IPS-NIHi7 (cell line): ENCODE data around the gene SCUBE2.
"Not testable (repeated sequence)": the region's sequence is repeated elsewhere in the genome, so short reads cannot be mapped to it uniquely, and the experiment has no call there.

ENCODE experiments used
- DNase-seq: peaks from one replicate; pipeline ENCODE4 v3.0.0; 2012; ENCODE audit warnings: mixed read lengths; ENCODE audit errors: extremely low spot score

SCUBE2 gene

DNA sequence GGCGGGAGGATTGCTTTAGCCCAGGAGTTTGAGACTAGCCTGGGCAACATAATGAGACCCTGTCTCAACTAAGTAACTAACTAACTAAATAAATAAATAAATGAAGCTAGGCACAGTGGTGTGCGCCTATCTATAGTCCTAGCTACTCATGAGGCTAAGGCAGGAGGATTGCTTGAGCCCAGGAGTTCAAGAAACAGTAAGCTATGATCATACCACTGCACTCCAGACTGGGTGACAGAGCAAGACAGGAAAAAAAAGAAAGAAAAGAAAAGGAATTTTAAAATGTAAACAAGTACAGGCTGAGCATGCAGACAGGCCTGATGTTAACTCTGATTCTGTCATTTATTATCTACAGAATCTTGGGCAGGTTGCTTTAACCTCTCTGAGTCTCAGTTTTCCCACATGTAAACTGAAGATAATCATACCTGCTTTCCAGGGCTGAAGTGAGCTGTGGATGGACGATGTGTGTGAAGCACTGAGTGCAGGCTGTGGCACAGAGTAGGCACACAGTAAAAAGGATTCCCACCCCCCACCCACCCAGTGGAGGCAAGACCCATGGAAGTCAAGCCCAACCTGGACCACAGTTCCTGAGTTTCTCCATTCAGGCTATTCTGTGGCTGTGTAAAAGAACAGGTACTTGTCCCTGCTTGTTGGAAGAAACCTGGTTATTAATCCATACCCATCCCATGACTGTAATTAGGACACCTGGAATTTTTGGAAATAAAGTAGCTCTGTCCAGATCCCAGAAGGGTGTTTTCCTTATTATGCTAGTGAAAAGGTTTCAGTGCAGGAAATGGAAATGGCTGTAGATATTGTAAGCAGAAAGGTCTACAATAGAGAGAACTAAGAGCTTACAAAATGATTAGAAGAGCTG, 18.7 kb upstream of the SCUBE2 start:
- DNase-seq = no peak

DNA sequence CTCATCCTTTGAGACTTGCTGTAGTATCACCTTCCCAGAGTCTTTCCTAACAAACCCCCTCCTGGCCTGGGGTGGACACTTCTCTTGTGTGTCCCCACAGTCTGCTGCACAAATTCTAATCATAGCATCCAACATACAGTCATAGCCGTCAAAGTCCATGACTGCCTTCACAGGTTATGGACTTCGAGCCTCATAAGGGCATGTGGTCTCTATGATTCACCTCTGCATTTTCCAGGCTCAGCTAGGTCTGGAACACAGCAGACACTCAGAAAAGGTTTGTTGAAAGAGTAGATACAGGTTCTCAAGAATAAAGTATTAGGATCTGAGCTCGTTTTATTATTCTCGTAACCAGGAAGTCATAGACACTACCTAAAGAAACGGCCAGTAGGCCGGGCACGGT, 13.2 kb upstream of the SCUBE2 start:
- DNase-seq = no peak

DNA sequence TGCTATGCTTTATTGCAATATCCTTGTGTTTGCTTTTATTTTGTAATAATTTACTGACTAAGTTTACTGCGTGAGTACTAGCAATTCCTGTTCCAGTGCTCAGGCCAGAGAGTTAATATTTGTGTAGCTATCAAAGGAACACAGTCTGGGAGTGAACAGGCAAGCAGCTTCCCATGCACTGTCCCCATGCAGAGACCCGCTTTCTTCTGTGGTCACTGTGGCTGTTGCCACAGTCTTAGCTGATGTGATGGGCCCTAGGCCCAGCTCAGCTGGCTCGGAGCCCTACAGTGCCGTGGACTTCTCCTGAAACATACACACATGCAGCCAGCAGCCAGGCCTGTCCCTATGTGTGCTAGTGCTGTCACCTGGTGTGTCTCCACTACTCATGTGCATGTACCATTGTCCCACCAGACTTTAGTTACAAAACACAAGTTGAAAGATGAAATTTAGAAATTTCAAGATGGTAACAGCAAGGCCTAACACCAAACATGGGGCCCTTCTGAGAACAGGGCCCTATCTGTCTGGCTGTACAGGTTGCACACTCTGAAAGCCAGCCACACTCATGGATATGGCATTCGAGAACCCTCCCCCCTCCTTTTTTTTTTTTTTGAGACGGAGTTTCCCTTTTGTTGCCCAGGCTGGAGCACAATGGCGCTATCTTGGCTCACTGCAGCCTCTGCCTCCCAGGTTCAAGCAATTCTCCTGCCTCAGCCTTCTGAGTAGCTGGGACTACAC, 12.3 kb upstream of the SCUBE2 start:
- DNase-seq = no peak

GRCh38 chr11:9099617-9100016, 8.2 kb upstream of the SCUBE2 start:
- no peak for DNase-seq

- DNase-seq = not testable (repeated sequence)
These were observed 7.1 kb upstream of the SCUBE2 start for GRCh38 chr11:9098455-9098854.

- not testable (repeated sequence) for DNase-seq
These were observed 6.0 kb upstream of the SCUBE2 start for GRCh38 chr11:9097186-9097943.

- no peak for DNase-seq
These were observed 5.0 kb upstream of the SCUBE2 start for GRCh38 chr11:9096427-9096826.

DNA sequence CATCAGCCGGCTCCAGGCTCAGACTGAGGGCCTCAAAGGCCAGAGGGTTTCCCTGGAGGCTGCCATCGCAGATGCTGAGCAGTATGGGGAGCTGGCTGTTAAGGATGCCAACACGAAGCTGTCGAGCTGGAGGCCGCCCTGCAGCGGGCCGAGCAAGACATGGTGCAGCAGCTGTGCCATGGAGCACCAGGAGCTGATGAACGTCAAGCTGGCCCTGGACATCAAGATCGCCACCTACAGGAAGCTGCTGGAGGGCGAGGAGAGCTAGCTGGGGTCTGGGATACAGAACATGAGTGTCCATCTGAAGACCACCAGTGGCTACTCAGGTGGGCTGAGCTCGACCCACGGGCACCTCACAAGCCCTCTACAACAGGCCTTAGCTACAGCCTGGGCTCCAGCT, 4.0 kb upstream of the SCUBE2 start:
- no peak for DNase-seq

DNA sequence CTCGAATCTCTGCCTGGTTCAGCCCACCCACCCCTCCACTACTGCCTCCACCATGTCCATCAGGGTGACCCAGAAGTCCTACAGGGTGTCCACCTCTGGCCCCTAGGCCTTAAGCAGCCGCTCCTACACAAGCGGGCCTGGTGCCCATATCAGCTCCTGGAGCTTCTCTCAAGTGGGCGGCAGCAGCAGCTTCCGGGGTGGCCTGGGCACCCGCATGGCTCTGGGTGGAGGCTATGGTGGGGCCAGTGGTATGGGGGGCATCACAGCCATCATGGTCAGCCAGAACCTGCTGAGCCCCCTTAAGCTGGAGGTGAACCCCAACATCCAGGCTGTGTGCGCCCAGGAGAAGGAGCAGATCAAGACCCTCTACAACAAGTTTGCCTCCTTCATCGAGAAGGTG, 3.0 kb upstream of the SCUBE2 start:
- DNase-seq = no peak

DNA sequence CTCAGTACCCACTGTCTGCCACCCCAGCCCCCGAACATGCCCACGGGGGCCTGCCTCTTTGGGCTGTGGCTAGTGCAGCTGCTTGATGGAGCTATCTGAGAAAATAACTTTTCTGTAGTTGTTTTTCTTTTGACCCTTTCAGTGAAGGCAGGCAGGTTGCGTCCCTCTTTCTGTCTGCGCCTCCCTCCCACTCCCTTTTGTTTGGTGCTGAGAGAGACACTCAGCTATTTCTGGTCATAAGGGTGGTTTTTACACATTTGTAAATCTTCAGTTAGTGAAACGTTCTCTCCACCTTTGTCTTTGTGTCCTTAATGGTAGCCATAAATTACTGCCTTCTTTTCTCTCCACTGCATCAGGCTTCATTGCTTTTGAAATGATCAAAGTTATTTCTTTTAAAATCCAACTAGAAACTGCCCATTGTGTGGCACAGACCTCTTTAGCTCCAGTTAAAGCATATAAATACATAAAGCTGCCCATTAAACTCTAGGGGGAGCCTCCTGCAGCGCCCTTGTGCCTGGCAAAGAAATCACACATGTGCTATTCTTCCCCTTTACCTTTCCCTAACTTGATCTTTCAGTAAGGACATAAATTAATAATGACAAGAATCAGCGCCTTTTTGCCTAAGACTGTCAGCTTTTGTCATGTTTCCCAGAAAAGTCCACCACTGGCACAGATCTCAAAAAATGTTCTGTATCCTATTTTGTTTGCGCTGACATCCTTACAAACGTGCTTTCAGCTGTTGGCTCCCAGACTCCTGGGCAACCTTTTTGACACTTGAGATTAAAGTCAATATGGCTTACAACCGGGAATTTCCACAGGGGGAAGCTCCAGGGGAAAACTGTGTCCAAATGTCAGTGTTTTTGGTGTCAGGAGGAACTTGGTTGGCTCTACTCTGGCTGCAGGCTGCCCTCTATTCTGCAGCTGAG, 1.7 kb upstream of the SCUBE2 start:
- DNase-seq = no peak

- no peak for DNase-seq
These were observed 673 bp upstream of the SCUBE2 start for GRCh38 chr11:9092072-9092471.

- DNase-seq = no peak
These were observed 833 bp downstream of the SCUBE2 start for GRCh38 chr11:9090488-9091043.

DNA sequence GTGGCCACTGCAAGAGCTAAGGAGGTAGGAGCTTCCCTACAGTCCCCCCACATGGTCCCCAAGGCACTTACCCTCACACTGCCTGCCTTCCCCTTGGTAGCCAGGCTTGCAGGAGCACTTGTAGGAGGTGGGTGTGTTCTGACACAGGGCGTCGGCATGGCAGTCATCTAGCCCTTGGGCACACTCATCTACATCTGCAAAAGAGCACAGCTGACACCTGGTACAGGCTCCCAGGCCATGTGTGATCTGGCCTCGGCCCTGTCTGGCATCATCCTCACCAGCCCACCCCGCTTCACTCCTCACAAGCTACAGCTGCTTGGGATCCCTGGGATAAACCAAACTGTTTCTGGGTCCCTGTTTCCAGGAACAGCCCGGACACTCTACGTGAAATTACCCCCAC, 1.8 kb downstream of the SCUBE2 start:
- DNase-seq = no peak

DNA sequence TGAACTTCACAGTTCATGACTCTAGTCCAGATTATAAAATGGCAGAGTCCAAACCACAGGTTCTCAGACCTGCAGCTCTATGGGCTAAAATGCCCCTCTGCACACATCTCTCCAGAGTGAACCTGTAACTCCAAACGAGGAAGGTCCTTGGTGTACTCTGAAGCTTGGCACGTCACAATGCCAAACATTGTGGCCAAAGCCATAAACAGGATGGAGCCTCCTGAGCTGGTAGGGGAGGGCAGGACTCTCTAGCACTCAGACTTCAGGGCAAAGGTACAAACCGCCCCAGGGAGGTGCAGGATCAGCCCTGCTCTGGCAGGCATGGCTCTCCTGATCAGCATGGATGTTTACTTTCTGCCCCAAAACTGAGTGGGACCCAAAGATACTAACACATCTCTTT, 2.3 kb downstream of the SCUBE2 start:
- DNase-seq = no peak

GRCh38 chr11:9082575-9082974, 8.8 kb downstream of the SCUBE2 start:
- no peak for DNase-seq

- no peak for DNase-seq
These were observed 10.2 kb downstream of the SCUBE2 start for GRCh38 chr11:9081153-9081552.

DNA sequence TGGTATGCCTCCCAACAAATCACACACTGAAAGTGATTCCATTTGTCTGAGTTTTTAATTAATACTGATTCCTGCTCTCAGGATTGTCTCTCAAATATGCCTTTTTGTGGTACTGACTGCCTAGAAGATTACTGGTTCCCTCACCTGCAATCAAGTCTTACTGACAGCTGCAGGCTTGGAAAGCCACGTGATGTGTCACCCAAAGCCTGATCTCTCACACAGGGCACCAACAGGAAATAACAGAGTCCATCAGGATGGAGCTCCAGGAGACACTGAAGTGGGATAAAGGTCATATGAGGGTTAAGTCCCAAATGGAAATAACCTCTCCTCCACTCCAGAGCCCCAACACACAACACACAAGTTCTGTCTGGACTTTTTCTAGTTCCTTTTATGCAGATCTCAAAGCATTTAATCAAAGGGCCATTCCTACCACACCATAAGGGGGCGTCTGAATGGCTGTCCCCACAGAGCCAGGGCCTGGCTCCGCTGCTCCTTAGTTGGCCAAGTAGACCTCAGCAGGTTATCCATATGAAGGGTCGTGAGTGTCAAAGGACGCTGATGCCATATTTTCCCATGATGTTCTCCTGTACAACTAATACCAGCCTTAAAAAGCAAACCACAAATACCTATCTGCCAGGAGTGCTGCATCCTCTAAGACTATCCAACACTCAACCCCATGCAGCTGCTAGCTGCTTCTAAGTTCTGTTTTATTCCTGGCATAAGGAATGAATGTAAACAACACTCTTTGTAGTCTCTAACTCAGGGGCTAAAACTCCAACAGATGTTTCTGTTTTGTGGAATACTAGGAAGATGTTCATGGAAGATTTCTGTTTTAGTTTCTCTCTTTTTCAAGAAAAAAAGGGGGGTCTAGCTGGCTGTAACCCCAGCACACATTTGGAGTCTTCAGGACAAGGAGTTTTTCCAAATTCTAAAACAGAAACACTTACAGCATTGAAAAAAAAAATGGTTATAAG, 13.0 kb downstream of the SCUBE2 start:
- peak; percentile 67 for DNase-seq

DNA sequence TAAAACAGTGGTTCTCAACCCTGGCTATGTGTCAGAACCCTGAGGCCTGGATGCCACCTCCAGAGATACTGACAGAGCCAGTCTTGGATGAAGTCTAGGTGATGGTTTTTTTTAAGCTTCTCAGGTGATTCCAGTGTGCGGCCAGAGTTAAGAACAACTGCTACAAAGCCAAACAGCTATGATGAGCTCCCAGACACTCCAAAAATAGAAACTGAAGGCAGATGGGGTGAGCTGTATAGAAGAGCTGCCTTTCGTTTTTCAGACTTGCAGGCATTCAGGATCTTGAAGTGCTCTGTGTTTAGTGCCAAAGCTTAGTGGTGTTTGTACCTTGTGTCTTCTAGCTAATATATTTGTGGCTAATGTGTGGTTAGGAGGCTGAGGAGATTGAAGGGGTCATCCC, 14.2 kb downstream of the SCUBE2 start:
- no peak for DNase-seq

- no peak for DNase-seq
These were observed 14.7 kb downstream of the SCUBE2 start for GRCh38 chr11:9076661-9077060.

GRCh38 chr11:9076046-9076445, 15.4 kb downstream of the SCUBE2 start:
- no peak for DNase-seq
